Right atrium auricular region (tissue), 2 donors: ENCODE data around the gene ARL8A. TPM values are rescaled to one million over a fixed set of nuclear protein-coding genes. Genes with fewer than 3 reads are reported as not detected.

Experiments
- DNase-seq: peaks from one replicate; pipeline ENCODE4 v3.0.0-alpha.2; 2019; ENCODE audit warnings: low spot score
- H3K27ac ChIP-seq, 2 donors: fragments of 200-600 bp; sonication (generic); 1 replicate in 1 of 2; 2 replicates in 1 of 2; pipeline ENCODE4 v1.5.1; 2016 to 2019
- H3K27me3 ChIP-seq, 2 donors: fragments of 200-600 bp; sonication (generic); one replicate each; pipeline versions ENCODE4 v1.5.1 to v1.6.0; 2017 to 2019
- H3K36me3 ChIP-seq: fragments of 200-600 bp; sonication (generic); one replicate; pipeline ENCODE4 v1.5.1; 2016
- H3K4me1 ChIP-seq, 2 donors: fragments of 200-600 bp; sonication (generic); one replicate each; pipeline versions ENCODE4 v1.5.1 to v1.6.0; 2017 to 2019
- H3K4me3 ChIP-seq, 2 donors: fragments of 200-600 bp; sonication (generic); 1 replicate in 1 of 2; 2 replicates in 1 of 2; pipeline ENCODE4 v1.5.1; 2017 to 2019; ENCODE audit warnings: mild to moderate bottlenecking in 1 of 2, moderate library complexity in 1 of 2
- H3K9me3 ChIP-seq, 2 donors: fragments of 200-600 bp; sonication (generic); one replicate each; pipeline ENCODE4 v1.5.1; 2019
- total RNA-seq, 2 donors: library from RNA; depleted of rRNA; stranded (reverse); fragments of >200 nt; gene quantifications; one replicate each; pipeline ENCODE4 v1.1.0, GENCODE V29; 2016
- TF ChIP-seq, protein P1 (sequence below), 2 donors: fragments of 200-600 bp; sonication (generic); IDR thresholded peaks; one replicate each; pipeline ENCODE4 v1.5.1; 2019; ENCODE audit warnings: antibody characterized with exemption in 2 of 2

The ARL8A gene
- total RNA-seq, 2 donors from 2014 or later, result 30.8 to 41.6 TPM

DNA sequence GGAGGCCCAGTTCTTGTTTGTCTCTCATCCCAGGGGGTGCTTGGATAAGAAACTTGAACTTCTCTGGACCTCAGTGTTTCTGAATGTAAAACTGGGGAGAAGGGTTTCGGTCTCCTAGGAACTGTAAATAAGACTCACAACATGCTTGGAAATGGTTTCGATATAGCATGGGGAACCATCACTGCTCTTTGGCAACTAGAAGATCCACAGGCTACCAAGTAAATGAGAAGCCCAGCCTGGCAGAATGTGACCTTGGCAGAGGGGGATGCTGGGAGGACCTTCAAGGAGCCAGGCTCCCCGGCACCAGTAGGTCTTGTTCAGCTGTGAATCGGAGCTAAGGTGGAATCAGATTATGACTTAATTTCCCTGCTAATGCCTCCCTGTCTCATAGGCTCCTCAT, 3.7 kb downstream of the ARL8A start:
- DNase-seq, result no peak
- Histone ChIP-seq H3K27ac (no peak overlapping the region), H3K4me3 (no peak overlapping the region), H3K27me3 (no peaks in the 10 kb centered on the region), H3K4me1 (peaks cover 0 to 28% of the 10 kb centered on the region in 2 donors), H3K36me3 (peaks cover 12% of the 10 kb centered on the region), H3K9me3 (no peaks in the 10 kb centered on the region)
- TF ChIP-seq, protein P1, sequence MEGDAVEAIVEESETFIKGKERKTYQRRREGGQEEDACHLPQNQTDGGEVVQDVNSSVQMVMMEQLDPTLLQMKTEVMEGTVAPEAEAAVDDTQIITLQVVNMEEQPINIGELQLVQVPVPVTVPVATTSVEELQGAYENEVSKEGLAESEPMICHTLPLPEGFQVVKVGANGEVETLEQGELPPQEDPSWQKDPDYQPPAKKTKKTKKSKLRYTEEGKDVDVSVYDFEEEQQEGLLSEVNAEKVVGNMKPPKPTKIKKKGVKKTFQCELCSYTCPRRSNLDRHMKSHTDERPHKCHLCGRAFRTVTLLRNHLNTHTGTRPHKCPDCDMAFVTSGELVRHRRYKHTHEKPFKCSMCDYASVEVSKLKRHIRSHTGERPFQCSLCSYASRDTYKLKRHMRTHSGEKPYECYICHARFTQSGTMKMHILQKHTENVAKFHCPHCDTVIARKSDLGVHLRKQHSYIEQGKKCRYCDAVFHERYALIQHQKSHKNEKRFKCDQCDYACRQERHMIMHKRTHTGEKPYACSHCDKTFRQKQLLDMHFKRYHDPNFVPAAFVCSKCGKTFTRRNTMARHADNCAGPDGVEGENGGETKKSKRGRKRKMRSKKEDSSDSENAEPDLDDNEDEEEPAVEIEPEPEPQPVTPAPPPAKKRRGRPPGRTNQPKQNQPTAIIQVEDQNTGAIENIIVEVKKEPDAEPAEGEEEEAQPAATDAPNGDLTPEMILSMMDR (IDR thresholded peaks at IDR 0.05), result no peak

DNA sequence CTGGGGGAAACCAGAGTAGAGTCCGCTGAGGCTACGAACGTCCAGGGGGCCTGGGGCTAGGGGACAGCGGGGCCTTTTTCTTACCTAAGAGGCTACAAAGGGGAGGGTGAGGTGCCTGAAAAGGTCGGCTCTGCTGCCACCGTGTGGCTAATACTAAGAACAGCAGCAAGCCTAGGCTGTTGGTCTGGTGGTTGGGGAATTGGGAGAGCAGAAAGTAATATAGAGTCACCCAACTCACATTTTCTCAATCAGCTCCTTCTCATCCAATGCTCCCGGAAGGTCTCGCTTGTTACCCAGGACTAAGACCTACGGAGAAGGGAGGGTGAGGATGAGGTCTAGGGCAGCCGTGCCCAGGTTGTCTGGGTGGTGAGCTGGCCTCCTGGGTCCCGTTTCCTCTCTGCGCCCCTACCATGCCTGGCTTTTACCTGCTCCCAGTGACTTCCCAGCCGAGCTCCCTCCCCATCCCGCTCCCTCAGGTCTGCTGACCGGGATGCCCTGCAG, 9.3 kb downstream of the ARL8A start:
- TF ChIP-seq, protein P1 (IDR thresholded peaks at IDR 0.05), result peak; percentile 77 to 91
- Histone ChIP-seq H3K36me3 (peaks cover 40% of the 10 kb centered on the region), H3K4me3 (no peak overlapping the region), H3K27ac (peak overlapping the region in 1 of 2 donors; percentile 5), H3K4me1 (peaks cover 0 to 45% of the 10 kb centered on the region in 2 donors), H3K9me3 (no peaks in the 10 kb centered on the region), H3K27me3 (no peaks in the 10 kb centered on the region)
- DNase-seq, result no peak

DNA sequence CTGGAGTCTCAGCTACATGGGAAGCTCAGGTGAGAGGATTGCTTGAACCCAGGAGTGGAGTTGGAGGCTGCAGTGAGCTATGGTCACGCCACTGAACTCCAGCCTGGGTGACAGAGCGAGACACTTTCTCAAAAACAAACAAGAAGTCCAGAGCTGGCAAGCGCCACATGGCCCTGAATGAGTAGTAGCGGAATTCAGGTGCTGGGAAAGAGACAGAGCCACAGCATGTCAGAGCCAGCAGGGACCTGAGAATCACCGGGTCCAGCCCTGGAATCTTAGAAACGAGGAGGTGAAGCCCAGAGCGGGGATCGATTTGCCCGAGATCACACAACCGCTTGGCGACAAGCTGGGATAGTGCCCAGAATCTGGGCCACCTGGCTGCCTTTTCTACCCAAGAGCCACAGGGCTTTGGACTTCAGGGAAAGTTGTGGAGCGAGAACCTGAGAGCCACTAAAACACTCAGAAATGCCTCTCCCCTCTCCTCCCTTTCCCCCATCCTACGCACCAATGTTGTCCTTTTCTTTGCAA, 9.8 kb downstream of the ARL8A start:
- DNase-seq, result no peak
- H3K27ac ChIP-seq, result peak overlapping the region in 1 of 2 donors; percentile 5
- peaks cover 40% of the 10 kb centered on the region for H3K36me3 ChIP-seq

DNA sequence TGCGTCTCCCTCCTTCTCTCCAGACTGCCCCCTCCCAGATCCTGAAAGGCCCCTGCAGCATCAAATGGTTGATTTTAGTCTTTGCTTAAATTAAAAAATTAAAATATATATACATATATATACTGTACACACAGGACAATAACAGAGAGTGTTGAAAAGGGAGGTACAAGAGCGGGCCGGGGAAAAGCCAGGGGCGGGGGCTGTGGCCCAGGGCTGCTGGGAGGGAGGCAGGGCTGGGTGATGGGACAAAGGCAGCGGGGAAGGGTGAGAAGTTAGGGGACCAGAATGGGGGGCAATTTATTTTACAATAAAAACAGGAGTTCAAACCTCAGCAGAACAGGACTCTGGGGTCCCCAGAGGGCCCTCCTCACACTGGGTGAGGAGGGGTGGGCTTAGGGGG, 10.5 kb downstream of the ARL8A start:
- H3K27ac ChIP-seq, result no peak overlapping the region
- H3K36me3 ChIP-seq, result peaks cover 40% of the 10 kb centered on the region

More for the DNA sequence above, 9.8 kb downstream of the ARL8A start:
- H3K9me3 ChIP-seq, result no peaks in the 10 kb centered on the region
- H3K4me1 ChIP-seq, result peaks cover 0 to 49% of the 10 kb centered on the region in 2 donors
- TF ChIP-seq, protein P1 (IDR thresholded peaks at IDR 0.05), result no peak
- no peaks in the 10 kb centered on the region for H3K27me3 ChIP-seq
- no peak overlapping the region for H3K4me3 ChIP-seq

DNA sequence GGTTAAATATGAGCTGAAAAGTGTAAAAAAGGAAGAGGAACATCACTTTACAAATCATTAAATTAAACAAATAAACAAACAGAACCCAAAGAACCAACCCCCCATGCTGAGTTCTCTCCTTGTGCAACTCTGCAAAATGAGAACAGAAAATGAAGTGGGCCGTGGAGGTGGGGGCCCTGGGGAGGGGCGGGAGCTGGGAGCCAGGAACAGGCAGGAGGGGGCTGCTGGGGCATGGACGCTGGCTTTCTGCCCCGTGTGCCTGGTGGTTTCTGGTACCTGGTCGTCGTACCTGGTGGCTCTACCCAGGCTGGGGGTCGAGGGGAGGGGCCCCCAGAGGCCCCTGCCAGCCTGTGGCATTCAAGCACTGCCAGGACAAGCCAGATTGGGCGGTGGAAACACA, 11.0 kb downstream of the ARL8A start:
- peaks cover 0 to 49% of the 10 kb centered on the region in 2 donors for H3K4me1 ChIP-seq
- DNase-seq, result no peak

More for the DNA sequence above, 10.5 kb downstream of the ARL8A start:
- H3K27me3 ChIP-seq, result no peaks in the 10 kb centered on the region
- no peak for DNase-seq
- no peak overlapping the region for H3K4me3 ChIP-seq
- peaks cover 0 to 49% of the 10 kb centered on the region in 2 donors for H3K4me1 ChIP-seq
- TF ChIP-seq, protein P1 (IDR thresholded peaks at IDR 0.05), result no peak
- H3K9me3 ChIP-seq, result no peaks in the 10 kb centered on the region

More for the DNA sequence above, 11.0 kb downstream of the ARL8A start:
- Histone ChIP-seq H3K36me3 (peaks cover 40% of the 10 kb centered on the region), H3K27me3 (no peaks in the 10 kb centered on the region), H3K9me3 (no peaks in the 10 kb centered on the region), H3K27ac (peak overlapping the region; percentile 75 to 79), H3K4me3 (no peak overlapping the region)
- TF ChIP-seq, protein P1 (IDR thresholded peaks at IDR 0.05), result no peak
